ENCODE results near the gene TEKTIP1.

- TF ChIP-seq CTCF (IDR thresholded peaks at IDR 0.05; ENCODE audit: insufficient read depth, low read depth, low read length): no peak
- TF ChIP-seq EZH2 (IDR thresholded peaks at IDR 0.05; ENCODE audit: insufficient read depth, low read length): no peak
Observed at GRCh38 chr19:3497757-3498520, 41.0 kb upstream of the TEKTIP1 start.
